HG02798 (cell line): ENCODE measurements around the gene USP9X.
A peak's percentile ranks its signal among the peaks of the same experiment; 100 is the strongest.
"Not testable (repeated sequence)": the region's sequence is repeated elsewhere in the genome, so short reads cannot be mapped to it uniquely, and the experiment has no call there.

Experiments
- ATAC-seq: cut with Tn5 transposase; IDR thresholded peaks from one replicate; pipeline ENCODE4 v1.9.1; 2021; ENCODE audit warnings: mild to moderate bottlenecking; ENCODE audit not compliant: unreplicated experiment, poor library complexity

Gene USP9X

GRCh38 chrX:41265615-41266014, 180.4 kb downstream of the USP9X start:
- ATAC-seq: no peak

DNA sequence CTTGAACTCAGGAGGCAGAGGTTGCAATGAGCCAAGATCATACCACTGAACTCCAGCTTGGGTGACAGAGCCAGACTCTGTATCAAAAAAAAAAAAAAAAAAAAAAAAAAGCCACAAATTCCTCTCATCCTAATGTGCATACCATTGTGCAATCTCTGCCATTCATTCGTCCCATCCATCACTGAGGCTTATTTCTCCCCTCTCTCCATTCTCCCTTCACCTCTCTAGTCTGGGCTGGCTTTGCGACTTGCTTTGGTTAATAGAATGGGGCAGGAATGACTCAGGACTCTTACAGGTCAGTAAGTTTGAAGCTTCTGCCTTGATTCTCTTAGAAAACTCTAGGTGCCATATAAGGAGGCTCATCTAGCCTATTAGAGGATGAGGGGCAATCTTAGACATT, 188.4 kb downstream of the USP9X start:
- no peak for ATAC-seq

- peak; percentile 50 for ATAC-seq
Measured at GRCh38 chrX:41275661-41276609, 190.7 kb downstream of the USP9X start.

DNA sequence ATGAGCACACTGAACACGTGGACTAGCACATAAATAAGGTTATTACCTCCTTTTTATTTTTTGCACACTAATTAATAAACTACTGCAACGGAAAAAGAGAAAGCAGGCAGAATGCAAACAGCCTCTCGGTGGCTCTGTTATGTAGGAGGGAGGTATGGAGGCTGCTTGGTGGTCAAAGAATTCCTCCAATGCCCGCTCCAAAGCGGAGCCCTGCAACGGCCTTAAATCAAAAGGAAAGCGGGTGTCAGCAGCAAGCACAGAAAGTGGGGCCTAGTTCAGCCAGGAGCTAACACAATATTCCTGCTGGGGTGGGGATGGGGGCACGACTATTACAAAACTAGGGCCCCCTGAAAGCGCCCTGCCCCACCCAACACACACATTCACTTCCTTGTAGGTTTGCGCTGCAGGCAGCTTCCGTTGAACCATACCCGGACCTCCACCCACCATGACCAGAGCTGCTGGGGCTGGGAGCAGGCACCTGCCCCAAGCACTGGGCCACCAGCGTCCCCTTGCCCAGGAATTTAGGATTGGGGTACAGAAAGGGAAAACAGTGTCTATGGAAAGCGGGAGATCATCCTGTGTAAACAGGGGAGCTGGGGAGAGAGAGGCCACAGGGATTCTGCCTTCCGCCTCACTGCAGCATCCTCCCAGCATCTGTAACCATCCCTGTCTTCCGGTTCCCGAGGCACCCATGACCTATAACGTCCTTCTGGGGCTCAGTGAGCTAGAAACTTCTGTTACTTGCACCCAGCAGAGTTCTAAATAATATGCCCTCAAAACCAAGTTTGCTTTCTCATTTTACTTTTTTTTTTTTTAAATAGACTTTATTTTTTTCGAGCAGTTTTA, 191.6 kb downstream of the USP9X start:
- ATAC-seq: no peak

- ATAC-seq: not testable (repeated sequence)
Measured at GRCh38 chrX:41282307-41282706, 197.1 kb downstream of the USP9X start.

DNA sequence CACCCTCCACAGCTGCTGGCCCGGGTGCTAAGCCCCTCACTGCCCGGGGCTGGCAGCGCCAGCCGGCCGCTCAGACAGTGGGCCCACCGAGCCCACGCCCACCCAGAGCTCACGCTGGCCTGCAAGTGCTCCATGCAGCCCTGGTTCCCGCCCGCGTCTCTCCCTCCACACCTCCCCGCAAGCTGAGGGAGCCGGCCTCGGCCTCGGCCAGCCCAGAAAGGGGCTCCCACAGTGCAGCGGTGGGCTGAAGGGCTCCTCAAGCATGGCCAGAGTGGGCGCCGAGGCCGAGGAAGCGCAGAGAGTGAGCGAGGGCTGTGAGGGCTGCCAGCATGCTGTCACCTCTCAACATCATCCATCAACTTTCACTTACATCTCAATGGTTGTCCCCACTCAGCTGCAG, 200.7 kb downstream of the USP9X start:
- ATAC-seq: not testable (repeated sequence)
